Measurements from ENCODE around the gene PREX1. TPM values are rescaled to one million over a fixed set of nuclear protein-coding genes. Genes with fewer than 3 reads are reported as not detected.

The PREX1 gene
- total and polyA plus RNA-seq, 8 donors: 5.2 to 25.2 (median 16.6) TPM

DNA sequence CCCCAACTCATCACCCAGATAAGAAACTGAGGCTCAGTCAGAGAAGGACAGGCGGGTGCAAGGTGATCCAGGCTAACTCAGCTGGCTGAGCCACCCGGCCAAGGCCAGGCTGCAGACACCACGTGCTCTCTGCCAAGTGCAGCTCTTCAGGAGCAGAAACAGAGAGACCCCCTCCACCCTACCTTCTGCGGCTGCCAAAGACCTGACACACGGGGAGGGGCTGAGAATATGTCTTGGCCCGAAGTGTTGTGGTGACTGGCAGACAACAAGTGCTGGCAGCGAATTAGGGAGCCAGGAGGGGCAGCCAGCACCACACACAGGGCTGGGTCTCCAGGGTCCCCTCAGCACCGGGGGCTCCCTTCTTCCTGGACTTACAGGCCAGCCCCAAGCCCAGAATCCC lies 22.5 kb downstream of the PREX1 start:
- intact Hi-C loops (cut with DNase I; ENCODE audit: low total_unique reads): no loop called here
- WGBS, 5 donors: 69 to 87% (median 83%) methylated on average over 8 of the region's 8 CpGs
- peaks cover 0 to 31% (median 4%) of the 10 kb centered on the region in 4 donors for H3K4me1 ChIP-seq
- TF ChIP-seq POLR2AphosphoS5 (IDR thresholded peaks at IDR 0.05): no peak
- no peak for TF ChIP-seq POLR2A (IDR thresholded peaks at IDR 0.05)
- TF ChIP-seq EP300 (IDR thresholded peaks at IDR 0.05): no peak
- TF ChIP-seq, protein P1, sequence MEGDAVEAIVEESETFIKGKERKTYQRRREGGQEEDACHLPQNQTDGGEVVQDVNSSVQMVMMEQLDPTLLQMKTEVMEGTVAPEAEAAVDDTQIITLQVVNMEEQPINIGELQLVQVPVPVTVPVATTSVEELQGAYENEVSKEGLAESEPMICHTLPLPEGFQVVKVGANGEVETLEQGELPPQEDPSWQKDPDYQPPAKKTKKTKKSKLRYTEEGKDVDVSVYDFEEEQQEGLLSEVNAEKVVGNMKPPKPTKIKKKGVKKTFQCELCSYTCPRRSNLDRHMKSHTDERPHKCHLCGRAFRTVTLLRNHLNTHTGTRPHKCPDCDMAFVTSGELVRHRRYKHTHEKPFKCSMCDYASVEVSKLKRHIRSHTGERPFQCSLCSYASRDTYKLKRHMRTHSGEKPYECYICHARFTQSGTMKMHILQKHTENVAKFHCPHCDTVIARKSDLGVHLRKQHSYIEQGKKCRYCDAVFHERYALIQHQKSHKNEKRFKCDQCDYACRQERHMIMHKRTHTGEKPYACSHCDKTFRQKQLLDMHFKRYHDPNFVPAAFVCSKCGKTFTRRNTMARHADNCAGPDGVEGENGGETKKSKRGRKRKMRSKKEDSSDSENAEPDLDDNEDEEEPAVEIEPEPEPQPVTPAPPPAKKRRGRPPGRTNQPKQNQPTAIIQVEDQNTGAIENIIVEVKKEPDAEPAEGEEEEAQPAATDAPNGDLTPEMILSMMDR (IDR thresholded peaks at IDR 0.05): no peak
- H3K9me3 ChIP-seq: peaks cover 0 to 13% (median 10%) of the 10 kb centered on the region in 4 donors
- no peak overlapping the region for H3K27ac ChIP-seq
- DNase-seq: no peak
- H3K4me3 ChIP-seq: no peak overlapping the region
- H3K27me3 ChIP-seq: no peaks in the 10 kb centered on the region
- H3K36me3 ChIP-seq: no peaks in the 10 kb centered on the region

DNA sequence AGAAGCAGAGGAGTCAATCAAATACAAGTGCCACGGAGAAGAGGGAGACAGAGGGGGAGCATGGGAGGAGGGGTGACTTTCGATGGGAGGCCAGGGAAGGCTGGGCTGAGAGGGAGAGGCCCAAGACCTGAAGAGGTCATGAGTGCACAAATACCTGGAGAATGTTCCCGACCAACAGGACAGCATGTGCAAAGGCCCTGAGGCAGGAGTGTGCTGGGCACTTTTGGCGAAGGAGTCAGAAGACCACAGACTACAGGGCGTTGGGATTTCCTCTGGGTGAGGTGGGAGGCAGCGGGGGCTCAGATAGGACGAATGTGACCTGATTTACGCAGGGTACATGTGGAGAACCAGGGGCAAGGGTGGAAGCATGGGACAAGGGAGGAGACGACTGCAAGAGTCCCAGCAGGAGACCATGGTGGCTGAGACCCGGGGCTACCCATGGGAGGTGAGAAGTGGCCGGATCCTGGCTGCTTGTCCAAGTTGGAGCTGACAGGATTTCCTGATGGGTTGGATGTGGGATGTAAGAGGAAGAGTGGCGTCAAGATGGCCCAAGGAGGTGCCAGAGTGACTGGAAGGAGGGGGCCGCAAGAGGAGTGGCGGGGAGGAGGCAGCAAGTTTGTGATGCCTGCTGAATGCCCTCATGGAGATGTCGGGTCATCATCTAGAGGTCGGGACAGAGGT lies 23.4 kb downstream of the PREX1 start:
- 85 to 92% (median 88%) methylated on average over 16 of the region's 16 CpGs for WGBS, 5 donors
- no peaks in the 10 kb centered on the region for H3K27me3 ChIP-seq

DNA sequence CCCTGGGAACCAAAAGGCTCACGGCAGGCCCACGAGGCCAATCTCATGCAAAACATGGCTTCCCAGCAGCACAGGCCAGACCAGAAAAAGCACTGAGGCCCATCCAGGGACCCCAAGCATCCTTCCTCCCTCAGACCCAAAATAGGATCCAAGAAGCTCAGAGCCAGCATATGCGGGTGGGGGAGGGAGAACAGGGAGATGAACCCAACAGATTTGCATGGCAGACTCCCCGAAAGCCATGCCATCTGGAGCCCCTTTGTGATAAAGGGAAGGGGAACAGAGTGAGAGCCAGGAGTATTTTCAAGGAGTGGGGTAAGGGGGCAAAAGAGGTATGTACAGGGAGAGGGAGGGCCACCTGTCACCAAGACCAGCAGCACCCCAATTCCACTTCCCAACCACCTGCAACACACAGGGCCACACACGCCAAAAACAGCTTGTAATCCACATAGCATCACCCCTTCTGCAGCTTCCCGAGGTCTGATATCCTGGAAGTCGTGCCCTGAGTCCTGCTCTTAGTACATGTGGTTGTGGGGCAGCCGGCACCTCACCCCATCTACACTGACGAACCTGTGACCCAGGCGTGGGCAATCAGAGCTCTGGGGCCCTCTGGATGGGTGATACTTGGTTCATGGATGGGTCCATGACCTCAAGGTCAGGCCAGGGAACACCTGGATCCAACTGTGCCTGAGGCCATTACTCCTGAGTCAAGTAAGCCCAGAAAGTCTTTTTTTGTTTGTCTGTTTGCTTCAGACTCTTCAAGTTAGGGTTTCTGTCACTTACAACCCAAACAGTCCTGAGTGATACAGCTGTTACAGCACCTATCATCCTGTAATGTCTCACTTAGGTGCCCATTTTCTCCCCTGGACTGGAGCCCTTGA lies 24.4 kb downstream of the PREX1 start:
- TF ChIP-seq EP300 (IDR thresholded peaks at IDR 0.05) (no peak), POLR2A (IDR thresholded peaks at IDR 0.05) (no peak), POLR2AphosphoS5 (IDR thresholded peaks at IDR 0.05) (no peak)
- TF ChIP-seq, protein P1 (IDR thresholded peaks at IDR 0.05): no peak
- no peaks in the 10 kb centered on the region for H3K27me3 ChIP-seq

More for the DNA sequence above, 23.4 kb downstream of the PREX1 start:
- TF ChIP-seq EP300 (IDR thresholded peaks at IDR 0.05): no peak
- TF ChIP-seq POLR2AphosphoS5 (IDR thresholded peaks at IDR 0.05): no peak
- TF ChIP-seq, protein P1 (IDR thresholded peaks at IDR 0.05): no peak
- no peak for TF ChIP-seq POLR2A (IDR thresholded peaks at IDR 0.05)
- Histone ChIP-seq H3K4me1 (peaks cover 0 to 35% (median 12%) of the 10 kb centered on the region in 4 donors), H3K4me3 (no peak overlapping the region), H3K27ac (no peak overlapping the region), H3K36me3 (no peaks in the 10 kb centered on the region), H3K9me3 (peaks cover 0 to 13% (median 10%) of the 10 kb centered on the region in 4 donors)
- intact Hi-C loops (cut with DNase I; ENCODE audit: low total_unique reads): no loop called here
- no peak for DNase-seq

DNA sequence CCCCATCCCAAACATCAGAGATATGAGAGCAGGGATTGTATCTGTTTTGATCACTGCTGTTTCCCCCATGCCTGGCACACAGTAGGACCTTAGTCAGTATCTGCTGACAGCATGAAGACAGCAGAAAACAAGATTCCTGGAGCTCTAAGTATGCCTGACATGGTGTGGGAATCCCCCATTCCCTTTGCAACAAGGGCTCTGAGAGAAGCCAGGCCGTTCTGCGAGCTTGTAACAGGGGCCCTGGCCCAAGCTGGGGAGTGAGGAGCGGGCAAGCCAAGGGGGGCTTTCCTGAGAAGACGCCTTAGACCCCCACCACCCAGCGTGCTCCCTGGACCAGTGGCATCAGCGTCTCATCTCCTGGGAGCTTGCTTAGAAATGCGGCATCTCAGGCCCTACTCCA lies 25.2 kb downstream of the PREX1 start:
- Histone ChIP-seq H3K27ac (no peak overlapping the region), H3K27me3 (no peaks in the 10 kb centered on the region), H3K9me3 (peaks cover 0 to 11% (median 9%) of the 10 kb centered on the region in 4 donors), H3K36me3 (no peaks in the 10 kb centered on the region), H3K4me1 (peaks cover 0 to 35% (median 14%) of the 10 kb centered on the region in 4 donors), H3K4me3 (no peak overlapping the region)
- TF ChIP-seq POLR2A (IDR thresholded peaks at IDR 0.05) (no peak), EP300 (IDR thresholded peaks at IDR 0.05) (no peak), POLR2AphosphoS5 (IDR thresholded peaks at IDR 0.05) (no peak)
- TF ChIP-seq, protein P1 (IDR thresholded peaks at IDR 0.05): no peak
- 81 to 98% (median 95%) methylated on average over 7 of the region's 7 CpGs for WGBS, 5 donors
- intact Hi-C loops (cut with DNase I; ENCODE audit: low total_unique reads): no loop called here
- DNase-seq: no peak

More for the DNA sequence above, 24.4 kb downstream of the PREX1 start:
- H3K9me3 ChIP-seq: peaks cover 0 to 13% (median 10%) of the 10 kb centered on the region in 4 donors
- no peak overlapping the region for H3K27ac ChIP-seq
- intact Hi-C loops (cut with DNase I; ENCODE audit: low total_unique reads): no loop called here
- DNase-seq: no peak
- H3K4me3 ChIP-seq: no peak overlapping the region
- H3K4me1 ChIP-seq: peaks cover 0 to 35% (median 14%) of the 10 kb centered on the region in 4 donors
- no peaks in the 10 kb centered on the region for H3K36me3 ChIP-seq
- 88 to 95% (median 93%) methylated on average over 10 of the region's 10 CpGs for WGBS, 5 donors
